Endothelial cell (in vitro differentiated cells): ENCODE measurements around the gene MAGEB17. TPM values are rescaled to one million over a fixed set of nuclear protein-coding genes. Genes with fewer than 3 reads are reported as not detected.

Experiments
- DNase-seq: peaks from one replicate; pipeline ENCODE4 v3.0.0; 2021; ENCODE audit warnings: low spot score
- H3K27ac Mint-ChIP-seq: one replicate; pipeline ENCODE4 v1.8.0; 2021; ENCODE audit warnings: mixed read lengths, inconsistent platforms; ENCODE audit not compliant: unreplicated experiment
- H3K27me3 Mint-ChIP-seq: one replicate; pipeline ENCODE4 v1.8.0; 2021; ENCODE audit warnings: mild to moderate bottlenecking, moderate library complexity, mixed read lengths, inconsistent platforms; ENCODE audit not compliant: unreplicated experiment
- H3K36me3 Mint-ChIP-seq: one replicate; pipeline ENCODE4 v1.8.0; 2021; ENCODE audit warnings: mild to moderate bottlenecking, low read depth, mixed read lengths, inconsistent platforms; ENCODE audit not compliant: unreplicated experiment
- H3K4me1 Mint-ChIP-seq: one replicate; pipeline ENCODE4 v1.8.0; 2021; ENCODE audit warnings: mild to moderate bottlenecking, mixed read lengths, inconsistent platforms; ENCODE audit not compliant: unreplicated experiment
- H3K4me3 Mint-ChIP-seq: one replicate; pipeline ENCODE4 v1.8.0; 2021; ENCODE audit warnings: mild to moderate bottlenecking, mixed read lengths, inconsistent platforms; ENCODE audit not compliant: unreplicated experiment
- H3K9me3 Mint-ChIP-seq: one replicate; pipeline ENCODE4 v1.8.0; 2021; ENCODE audit warnings: mixed read lengths, inconsistent platforms; ENCODE audit not compliant: unreplicated experiment
- total RNA-seq: library from RNA; stranded (reverse); fragmentation: NEBNext Ultra II Directional; extraction: Animal tissue kit (Norgen Biotek cat#: 25700); gene quantifications from one replicate; pipeline ENCODE4 v1.2.1, GENCODE V29; 2021; ENCODE audit not compliant: unreplicated experiment
- TF ChIP-seq, protein P1 (sequence below): fragments of 200-600 bp; sonication (generic); IDR thresholded peaks from one replicate; pipeline ENCODE4 v1.5.0; 2021; ENCODE audit warnings: antibody characterized with exemption; ENCODE audit not compliant: unreplicated experiment

Gene MAGEB17
- total RNA-seq, 1 donor from 2014 or later, result not detected

DNA sequence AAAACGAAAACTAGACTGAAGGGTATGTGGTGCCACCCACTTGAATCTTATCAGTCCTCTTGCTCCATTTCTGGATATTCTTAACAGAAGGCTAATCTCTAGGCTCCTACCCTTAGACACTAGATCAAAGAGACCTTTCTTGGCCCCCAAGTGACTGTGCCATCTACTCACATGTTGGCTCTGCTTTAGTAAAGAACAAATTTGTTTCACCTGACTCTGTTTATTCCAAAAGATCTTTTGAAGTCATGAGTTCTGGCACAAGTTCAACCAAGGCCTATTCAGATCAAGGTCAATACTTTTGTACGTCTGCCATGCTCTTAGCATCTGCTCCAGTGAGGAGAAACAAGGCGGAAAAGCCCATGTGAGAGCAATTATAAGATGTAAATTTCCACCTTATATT lies 37.3 kb downstream of the MAGEB17 start:
- TF ChIP-seq, protein P1, sequence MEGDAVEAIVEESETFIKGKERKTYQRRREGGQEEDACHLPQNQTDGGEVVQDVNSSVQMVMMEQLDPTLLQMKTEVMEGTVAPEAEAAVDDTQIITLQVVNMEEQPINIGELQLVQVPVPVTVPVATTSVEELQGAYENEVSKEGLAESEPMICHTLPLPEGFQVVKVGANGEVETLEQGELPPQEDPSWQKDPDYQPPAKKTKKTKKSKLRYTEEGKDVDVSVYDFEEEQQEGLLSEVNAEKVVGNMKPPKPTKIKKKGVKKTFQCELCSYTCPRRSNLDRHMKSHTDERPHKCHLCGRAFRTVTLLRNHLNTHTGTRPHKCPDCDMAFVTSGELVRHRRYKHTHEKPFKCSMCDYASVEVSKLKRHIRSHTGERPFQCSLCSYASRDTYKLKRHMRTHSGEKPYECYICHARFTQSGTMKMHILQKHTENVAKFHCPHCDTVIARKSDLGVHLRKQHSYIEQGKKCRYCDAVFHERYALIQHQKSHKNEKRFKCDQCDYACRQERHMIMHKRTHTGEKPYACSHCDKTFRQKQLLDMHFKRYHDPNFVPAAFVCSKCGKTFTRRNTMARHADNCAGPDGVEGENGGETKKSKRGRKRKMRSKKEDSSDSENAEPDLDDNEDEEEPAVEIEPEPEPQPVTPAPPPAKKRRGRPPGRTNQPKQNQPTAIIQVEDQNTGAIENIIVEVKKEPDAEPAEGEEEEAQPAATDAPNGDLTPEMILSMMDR, result no peak
- Mint-ChIP-seq H3K36me3 (no peaks in the 10 kb centered on the region), H3K4me1 (no peaks in the 10 kb centered on the region), H3K27ac (no peak overlapping the region), H3K9me3 (no peaks in the 10 kb centered on the region), H3K27me3 (no peaks in the 10 kb centered on the region), H3K4me3 (no peak overlapping the region)
- DNase-seq, result no peak

DNA sequence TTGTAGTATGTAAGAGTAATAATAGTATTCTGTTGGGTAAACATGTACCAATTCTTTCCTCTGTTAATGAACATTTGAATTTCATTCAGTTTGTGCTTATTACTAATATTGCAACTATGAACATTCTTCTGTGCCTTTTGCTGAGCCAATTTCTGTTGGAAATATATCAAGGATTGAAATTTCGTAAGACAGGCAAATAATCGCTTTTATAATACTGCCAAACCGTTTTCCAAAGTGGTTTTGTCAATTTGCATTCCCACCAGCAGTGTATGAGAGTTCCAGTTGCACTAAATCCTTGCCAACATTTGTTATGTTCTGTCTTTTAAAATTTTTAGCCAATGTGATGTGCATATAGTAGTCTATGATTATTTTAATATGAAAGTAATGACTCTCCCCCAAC lies 38.6 kb downstream of the MAGEB17 start:
- TF ChIP-seq, protein P1, result no peak
- no peak for DNase-seq
- H3K27ac Mint-ChIP-seq, result no peak overlapping the region
- H3K4me1 Mint-ChIP-seq, result no peaks in the 10 kb centered on the region
- no peaks in the 10 kb centered on the region for H3K27me3 Mint-ChIP-seq
- H3K36me3 Mint-ChIP-seq, result no peaks in the 10 kb centered on the region
- no peak overlapping the region for H3K4me3 Mint-ChIP-seq
- no peaks in the 10 kb centered on the region for H3K9me3 Mint-ChIP-seq

DNA sequence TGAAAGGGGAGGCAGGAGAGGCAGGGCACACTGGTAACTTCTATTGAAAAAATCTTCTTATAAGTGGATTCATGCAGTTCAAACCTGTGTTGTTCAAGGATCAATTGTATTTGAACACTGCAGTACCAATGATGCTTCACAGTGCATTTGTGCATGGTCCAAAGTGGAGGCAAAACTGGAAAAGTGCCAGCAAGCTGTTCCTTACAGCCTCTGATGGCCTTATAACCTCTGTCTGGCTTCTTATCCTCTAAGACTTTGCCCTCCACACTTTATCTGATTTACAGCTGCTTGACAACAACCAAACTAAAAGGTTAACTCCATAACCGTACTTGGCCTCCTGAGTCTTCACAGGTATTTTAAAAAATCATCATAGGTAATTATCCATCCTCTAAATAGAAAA lies 40.4 kb downstream of the MAGEB17 start:
- no peaks in the 10 kb centered on the region for H3K36me3 Mint-ChIP-seq
- TF ChIP-seq, protein P1, result no peak
- H3K27me3 Mint-ChIP-seq, result no peaks in the 10 kb centered on the region
- no peak for DNase-seq
- H3K9me3 Mint-ChIP-seq, result no peaks in the 10 kb centered on the region
- peaks cover 4% of the 10 kb centered on the region for H3K4me1 Mint-ChIP-seq
- H3K27ac Mint-ChIP-seq, result no peak overlapping the region
- H3K4me3 Mint-ChIP-seq, result no peak overlapping the region

DNA sequence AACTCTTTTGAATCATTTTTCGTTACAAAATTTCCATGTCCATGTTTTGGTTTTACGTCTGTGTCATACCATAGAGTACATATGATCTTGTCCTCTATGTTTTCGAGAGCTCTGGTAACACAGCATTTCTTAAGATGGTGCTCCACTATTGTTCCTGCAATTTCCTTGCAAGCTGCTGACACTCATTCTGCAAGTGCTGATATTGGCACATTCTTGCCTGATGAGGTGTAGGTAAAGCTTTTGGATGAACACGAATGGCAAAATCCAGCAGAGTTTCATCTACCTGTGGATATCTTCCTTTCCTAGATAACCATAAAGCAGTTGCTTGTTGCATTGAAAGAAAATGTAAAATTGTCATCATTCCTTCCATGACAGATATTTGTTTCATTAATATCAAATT lies 41.3 kb downstream of the MAGEB17 start:
- peaks cover 4% of the 10 kb centered on the region for H3K4me1 Mint-ChIP-seq
- no peak overlapping the region for H3K4me3 Mint-ChIP-seq
- H3K9me3 Mint-ChIP-seq, result no peaks in the 10 kb centered on the region
- no peak overlapping the region for H3K27ac Mint-ChIP-seq
- no peaks in the 10 kb centered on the region for H3K27me3 Mint-ChIP-seq
- DNase-seq, result no peak
- H3K36me3 Mint-ChIP-seq, result no peaks in the 10 kb centered on the region
- TF ChIP-seq, protein P1, result no peak

DNA sequence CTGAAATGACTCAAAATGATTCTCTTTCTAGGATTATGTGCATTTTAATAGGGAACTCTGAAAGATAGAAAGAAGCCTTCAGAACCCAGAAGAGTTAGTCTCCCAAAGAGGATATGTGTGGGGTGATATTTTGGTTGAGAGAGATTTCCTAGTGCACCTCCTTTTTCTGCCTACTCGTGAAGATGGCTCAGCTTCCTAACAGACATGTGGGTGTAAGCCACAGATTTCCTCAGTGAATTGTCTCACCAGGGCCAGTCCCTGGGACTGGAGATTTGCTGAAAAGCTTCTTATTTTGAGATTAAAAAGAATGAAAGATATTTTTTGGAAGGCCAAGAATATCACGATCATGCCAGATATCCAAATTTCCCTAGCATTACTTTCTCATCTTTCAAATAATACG lies 42.8 kb downstream of the MAGEB17 start:
- Mint-ChIP-seq H3K9me3 (no peaks in the 10 kb centered on the region), H3K27me3 (no peaks in the 10 kb centered on the region), H3K4me1 (peaks cover 4% of the 10 kb centered on the region), H3K27ac (no peak overlapping the region), H3K4me3 (no peak overlapping the region), H3K36me3 (no peaks in the 10 kb centered on the region)
- TF ChIP-seq, protein P1, result no peak
- DNase-seq, result no peak
